Forelimb muscle (tissue), 1 donor: ENCODE measurements around the gene TSSK2. TPM values are rescaled to one million over a fixed set of nuclear protein-coding genes. Genes with fewer than 3 reads are reported as not detected.
"Not testable (repeated sequence)": the region's sequence is repeated elsewhere in the genome, so short reads cannot be mapped to it uniquely, and the experiment has no call there.

Source experiments
- DNase-seq: peaks from one replicate; pipeline ENCODE4 v3.0.0-alpha.2; 2013; ENCODE audit warnings: low read depth
- polyA plus RNA-seq: library from polyadenylated mRNA; unstranded; fragments of 120-200 nt; gene quantifications from one replicate; pipeline ENCODE4 v1.2.1, GENCODE V29; 2013; ENCODE audit not compliant: insufficient read length

The TSSK2 gene
- polyA plus RNA-seq = not detected

DNA sequence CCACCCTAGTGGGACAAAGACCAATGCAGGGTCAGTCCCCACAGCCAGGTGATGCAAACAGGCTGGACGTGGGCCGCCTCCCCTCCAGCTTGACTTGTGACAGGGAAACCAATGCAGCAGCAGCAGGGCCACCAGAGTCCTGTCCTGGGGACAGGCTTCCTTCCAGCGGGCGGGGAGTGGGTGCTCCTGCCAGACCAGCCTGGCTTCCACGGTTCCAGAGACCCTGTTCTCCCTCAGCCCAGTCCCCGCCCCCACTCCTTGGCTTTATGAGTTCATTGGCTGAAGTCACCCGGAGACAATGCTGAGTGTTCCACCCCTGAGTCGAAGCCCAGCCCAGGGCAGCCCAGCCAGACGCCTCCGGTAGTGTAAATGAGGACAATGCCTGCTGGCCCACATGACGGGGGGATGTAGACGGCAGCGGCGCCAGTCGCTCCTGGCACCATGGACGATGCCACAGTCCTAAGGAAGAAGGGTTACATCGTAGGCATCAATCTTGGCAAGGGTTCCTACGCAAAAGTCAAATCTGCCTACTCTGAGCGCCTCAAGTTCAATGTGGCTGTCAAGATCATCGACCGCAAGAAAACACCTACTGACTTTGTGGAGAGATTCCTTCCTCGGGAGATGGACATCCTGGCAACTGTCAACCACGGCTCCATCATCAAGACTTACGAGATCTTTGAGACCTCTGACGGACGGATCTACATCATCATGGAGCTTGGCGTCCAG lies at the start of gene TSSK2:
Gene TSSK2, plus strand, starts transcription at position 350 of the 726 bp plus-strand sequence. Its CDS starts 92 bp downstream, at position 442.
- no peak for DNase-seq

DNA sequence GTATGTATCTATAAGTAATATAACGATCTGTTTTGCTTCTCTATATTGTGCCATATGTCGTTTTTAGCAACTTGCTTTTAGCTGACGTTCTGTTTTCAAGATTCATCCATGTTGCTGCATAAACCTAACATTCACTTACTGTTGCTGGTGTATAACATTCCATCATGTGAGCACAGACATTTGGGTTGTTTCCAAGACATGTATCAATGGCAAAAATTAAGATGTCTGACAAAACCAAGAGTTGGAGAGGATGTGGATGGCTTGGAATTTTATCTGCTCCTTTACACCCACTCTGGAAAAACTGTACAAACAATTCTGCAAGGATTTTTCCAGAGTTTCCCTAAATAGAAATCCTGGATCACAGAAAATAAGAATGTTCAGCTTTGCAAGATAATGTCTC lies 49.8 kb upstream of the TSSK2 start:
- no peak for DNase-seq

GRCh38 chr22:19082101-19082500 lies 49.0 kb upstream of the TSSK2 start:
- DNase-seq = no peak

- DNase-seq = no peak
Measured at GRCh38 chr22:19082793-19083192, 48.3 kb upstream of the TSSK2 start.

DNA sequence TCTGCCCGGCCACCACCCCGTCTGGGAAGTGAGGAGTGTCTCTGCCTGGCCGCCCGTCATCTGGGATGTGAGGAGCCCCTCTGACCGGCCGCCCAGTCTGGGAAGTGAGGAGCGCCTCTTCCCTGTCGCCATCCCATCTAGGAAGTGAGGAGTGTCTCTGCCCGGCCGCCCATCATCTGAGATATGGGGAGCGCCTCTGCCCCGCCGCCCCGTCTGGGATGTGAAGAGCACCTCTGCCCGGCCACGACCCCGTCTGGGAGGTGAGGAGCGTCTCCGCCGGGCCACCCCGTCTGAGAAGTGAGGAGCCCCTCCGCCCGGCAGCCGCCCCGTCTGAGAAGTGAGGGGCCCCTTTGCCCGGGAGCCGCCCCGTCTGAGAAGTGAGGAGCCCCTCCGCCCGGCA lies 47.0 kb upstream of the TSSK2 start:
- not testable (repeated sequence) for DNase-seq

DNA sequence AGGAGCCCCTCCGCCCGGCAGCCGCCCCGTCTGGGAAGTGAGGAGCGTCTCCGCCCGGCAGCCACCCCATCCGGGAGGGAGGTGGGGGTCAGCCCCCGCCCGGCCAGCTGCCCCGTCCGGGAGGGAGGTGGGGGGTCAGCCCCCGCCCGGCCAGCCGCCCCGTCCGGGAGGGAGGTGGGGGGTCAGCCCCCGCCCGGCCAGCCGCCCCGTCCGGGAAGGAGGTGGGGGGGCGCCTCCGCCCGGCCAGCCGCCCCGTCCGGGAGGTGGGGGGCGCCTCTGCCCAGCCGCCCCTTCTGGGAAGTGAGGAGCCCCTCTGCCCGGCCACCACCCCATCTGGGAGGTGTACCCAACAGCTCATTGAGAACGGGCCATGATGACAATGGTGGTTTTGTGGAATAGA lies 46.5 kb upstream of the TSSK2 start:
- not testable (repeated sequence) for DNase-seq

- no peak for DNase-seq
Measured at GRCh38 chr22:19085233-19085718, 45.8 kb upstream of the TSSK2 start.

DNA sequence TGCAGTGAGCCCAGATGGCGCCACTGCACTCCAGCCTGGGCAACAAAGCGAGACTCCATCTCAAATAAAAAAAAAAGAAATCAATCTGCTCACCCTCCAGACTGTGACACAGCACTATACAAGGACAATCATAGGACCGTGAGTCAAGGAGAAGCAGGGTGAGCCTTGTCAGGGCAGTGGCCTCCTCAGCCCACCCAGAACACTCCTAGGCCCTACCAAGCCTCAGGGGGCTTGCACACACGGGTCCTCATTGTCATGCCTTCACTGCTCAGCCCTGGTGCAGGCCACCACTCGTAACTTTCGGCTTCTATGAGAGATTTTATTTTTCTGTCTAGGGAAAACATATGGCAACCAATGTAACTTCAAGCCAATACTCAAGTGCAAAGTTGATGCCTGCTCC lies 44.7 kb upstream of the TSSK2 start:
- no peak for DNase-seq

DNA sequence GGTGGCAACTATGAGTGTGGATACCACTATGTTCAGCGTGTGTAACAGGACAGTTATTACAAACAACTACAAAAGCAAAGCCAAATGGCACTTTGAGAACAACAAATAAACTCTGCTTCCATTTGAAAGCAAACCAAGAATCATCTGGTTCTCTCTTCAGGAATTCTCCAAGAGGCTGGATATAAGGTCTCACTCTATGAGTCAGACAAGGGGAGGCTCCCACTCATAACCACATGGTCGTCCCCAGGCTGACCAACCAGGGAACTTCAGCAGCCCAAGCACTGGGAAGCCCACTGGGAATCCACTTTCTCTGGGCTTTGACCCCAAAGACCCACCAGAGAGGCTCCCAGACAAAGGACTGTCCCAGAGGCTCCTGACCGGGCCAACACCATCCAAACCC lies 44.2 kb upstream of the TSSK2 start:
- DNase-seq = no peak

- DNase-seq = no peak
Measured at GRCh38 chr22:19088866-19089595, 42.1 kb upstream of the TSSK2 start.

DNA sequence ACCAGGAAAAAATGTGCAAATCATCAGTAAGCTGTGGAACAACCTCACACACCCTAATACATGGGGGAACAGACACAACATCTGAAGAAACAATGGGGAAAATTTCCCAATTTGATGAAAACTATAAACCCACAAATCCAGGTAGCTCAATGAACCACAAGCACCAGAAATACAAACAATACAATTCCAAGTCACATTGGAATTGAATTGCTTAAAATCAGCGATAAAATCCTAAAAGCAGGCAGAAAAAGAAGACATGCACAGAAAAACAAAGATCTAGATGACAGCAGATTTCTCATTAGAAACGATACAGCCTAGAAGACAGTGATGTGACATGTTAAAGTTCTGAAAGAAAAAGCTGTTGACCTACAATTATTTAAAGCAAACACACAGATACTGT lies 40.9 kb upstream of the TSSK2 start:
- no peak for DNase-seq

- no peak for DNase-seq
Measured at GRCh38 chr22:19090586-19091127, 40.5 kb upstream of the TSSK2 start.

DNA sequence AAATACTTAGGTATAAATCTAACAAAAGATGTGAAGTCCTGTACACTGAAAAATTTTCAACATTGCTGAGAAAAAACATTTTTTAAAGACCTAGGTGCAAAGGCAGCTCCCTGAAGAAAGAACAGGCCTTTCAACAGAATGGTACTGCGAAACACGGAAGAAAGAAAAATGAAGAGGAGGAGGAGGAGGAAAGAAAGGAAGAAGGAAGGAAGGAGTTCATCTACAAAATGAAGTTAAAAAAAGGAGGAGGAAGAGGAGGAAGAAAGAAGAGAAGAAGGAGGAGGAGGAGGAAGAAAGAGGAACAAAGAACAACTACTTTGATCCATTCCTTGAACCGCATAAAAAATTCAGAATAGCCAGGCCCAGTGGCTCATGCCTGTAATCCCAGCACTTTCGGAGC lies 38.4 kb upstream of the TSSK2 start:
- DNase-seq = no peak

GRCh38 chr22:19094393-19094997 lies 36.6 kb upstream of the TSSK2 start:
- DNase-seq = no peak

- no peak for DNase-seq
Measured at GRCh38 chr22:19096555-19096954, 34.6 kb upstream of the TSSK2 start.

- DNase-seq = no peak
Measured at GRCh38 chr22:19097518-19097917, 33.6 kb upstream of the TSSK2 start.

DNA sequence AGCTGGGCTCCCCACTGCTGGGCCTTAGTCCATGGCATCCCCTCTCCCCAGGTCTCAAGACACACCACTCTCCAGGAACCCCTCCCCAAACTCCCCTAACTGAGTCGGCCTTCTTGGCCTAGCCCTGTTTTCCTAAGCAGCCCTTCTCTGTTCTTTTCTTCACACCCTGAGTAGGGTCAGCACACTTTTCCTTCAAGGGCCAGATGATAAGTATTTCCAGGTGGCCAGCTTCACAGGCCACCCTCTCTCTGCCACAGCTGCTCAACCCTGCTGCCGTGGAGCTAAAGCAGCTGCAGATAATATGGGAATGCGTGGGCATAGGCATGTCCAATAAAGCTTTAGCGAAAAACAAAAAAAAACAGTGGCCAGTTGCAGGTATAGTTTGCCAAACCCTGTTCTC lies 33.0 kb upstream of the TSSK2 start:
- DNase-seq = no peak

DNA sequence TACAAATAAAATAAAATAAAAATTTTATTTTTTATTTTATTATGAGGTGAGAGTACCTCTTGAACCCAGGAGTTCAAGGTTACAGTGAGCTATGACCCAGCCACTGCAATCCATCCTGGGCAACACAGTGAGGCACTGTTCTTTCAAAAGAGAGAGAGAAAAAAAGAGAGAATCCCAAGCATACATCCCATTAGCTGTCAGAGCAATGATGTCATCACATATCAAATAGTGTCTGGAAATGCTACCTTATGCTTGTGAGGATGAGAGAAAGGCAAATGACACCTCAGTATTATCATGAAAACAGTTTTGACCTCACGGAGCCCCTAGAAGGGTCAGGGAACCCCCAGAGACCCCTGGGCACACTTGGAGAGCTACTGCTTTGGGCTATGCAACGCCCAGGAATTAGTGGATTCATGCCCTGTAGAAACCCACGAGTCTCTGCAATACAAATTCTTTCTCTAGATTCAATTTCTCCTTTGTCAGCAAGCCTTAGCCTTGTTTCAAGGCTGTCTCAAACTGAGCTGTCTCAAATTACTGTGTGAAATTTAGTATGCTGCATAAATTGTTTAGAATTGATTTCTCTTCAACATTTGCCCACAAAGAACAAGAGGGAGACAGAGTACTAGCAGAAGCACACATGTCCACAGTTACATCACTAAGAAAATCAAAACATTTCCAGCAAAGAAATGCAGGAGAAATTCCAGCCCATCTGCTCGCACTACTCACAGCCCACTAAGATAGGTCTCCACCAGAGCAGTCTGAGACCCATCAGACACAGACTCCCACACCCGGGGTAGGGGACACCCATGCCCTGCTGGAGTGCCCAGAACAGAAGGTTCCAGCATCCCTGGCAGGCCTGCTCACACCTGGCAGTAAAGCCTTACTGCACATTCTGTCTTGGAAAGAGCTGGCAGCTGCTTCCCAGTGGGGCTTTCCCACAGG lies 27.0 kb upstream of the TSSK2 start:
- DNase-seq = no peak

DNA sequence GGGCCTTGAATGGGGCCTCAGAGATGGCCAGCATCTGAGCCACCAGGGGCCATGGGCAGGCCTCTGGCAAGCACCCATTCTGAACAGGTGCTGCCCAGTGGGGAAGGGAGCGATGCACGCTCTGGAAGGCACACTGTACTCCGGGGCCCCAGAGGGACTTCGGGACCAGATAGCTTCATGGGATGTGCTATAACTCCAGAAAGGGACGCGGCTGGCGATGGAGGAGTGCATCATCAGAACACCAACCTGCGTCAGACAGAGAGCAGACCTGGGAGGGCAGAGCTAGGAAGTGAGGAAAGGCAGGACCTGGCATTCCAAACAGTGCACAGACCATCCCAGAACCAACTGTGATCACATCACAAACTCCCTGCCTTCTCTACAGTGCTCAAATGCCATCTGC lies 25.7 kb upstream of the TSSK2 start:
- no peak for DNase-seq

GRCh38 chr22:19105867-19106802 lies 25.0 kb upstream of the TSSK2 start:
- DNase-seq = no peak
